GM18858 (cell line): ENCODE data around the gene ABO.
"Not testable (repeated sequence)": the region's sequence is repeated elsewhere in the genome, so short reads cannot be mapped to it uniquely, and the experiment has no call there.

Experiments
- ATAC-seq: cut with Tn5 transposase; IDR thresholded peaks from one replicate; pipeline ENCODE4 v1.9.1; 2021; ENCODE audit not compliant: unreplicated experiment

ABO gene

DNA sequence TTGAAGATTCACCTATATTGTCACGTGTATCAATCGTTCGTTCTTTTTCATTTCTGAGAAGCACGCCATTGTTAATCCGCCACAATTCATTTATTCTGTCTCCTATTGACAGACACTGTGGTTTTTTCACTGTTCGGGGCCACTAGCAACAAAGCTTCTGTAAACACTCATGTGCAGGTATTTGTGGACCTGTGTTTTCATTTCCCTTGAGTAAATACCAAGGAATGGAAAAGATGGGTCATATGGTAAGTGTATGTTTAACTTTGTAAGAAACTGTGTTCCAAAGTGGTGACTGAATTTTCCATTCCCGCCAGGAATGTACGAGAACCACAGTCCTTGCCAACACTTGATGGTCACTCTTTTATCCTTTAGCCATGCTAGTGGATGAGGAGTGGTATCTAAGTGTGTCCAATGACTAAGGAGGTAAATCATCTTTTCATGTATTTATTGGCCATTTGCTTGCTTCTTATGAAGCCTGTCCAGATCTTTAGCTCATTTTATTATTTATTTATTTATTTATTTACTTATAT is 10.7 kb downstream of the ABO start:
- ATAC-seq, result no peak

DNA sequence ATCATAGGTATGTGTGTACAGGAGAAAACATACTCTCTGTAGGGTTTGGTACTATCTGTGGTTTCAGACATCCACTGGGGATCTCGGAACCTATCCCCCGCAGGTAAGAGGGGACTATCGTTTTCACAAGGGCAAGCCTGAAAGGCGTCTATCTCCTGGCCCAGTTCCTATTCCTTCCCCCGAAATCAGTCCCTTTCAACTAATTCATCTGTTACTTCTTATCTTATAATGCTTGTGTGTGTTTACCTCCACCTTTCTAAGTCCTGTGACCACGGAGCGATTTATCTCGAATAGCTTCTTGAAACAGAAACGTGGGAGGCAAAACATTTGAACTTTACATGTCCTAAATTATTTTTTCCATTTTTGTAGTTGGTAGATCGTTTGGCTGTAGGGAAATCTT is 11.4 kb downstream of the ABO start:
- no peak for ATAC-seq

DNA sequence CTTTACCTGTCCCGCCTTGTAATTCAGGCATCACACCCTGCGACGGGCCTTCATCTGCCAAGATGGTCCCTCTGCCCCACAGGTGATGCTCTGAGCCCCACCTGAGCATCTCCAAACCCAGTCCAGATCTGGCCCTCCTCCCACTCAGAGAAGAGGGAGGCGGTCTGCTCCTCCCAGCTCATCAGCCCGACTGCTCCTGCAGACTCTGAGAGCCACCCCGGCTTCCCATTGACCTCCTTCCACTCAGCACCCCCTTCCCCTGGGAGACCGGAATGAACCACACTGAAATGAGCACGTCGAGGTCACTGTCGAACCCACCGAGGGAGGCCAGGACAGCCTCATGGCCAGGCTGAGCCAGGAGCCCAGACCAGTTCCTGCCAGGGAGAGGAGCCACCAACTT is 12.8 kb downstream of the ABO start:
- no peak for ATAC-seq

DNA sequence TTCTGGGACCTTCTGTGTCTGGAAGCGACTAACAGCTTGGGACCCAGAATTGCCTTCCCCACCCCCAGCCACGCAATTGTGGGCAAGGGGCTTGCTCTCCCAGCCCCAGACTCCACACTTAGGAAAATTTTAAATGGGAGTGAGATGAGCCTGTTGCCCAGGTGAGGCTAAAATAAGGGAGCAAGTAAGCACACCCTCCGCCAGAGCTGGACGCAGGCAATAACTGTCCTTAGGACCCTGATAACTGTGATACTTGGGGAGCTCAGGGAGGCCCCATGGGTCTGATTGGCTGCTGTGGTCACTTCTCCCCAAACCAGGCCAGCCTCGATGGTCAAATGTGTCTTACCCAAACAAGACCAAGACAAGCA is 13.3 kb downstream of the ABO start:
- ATAC-seq, result no peak

DNA sequence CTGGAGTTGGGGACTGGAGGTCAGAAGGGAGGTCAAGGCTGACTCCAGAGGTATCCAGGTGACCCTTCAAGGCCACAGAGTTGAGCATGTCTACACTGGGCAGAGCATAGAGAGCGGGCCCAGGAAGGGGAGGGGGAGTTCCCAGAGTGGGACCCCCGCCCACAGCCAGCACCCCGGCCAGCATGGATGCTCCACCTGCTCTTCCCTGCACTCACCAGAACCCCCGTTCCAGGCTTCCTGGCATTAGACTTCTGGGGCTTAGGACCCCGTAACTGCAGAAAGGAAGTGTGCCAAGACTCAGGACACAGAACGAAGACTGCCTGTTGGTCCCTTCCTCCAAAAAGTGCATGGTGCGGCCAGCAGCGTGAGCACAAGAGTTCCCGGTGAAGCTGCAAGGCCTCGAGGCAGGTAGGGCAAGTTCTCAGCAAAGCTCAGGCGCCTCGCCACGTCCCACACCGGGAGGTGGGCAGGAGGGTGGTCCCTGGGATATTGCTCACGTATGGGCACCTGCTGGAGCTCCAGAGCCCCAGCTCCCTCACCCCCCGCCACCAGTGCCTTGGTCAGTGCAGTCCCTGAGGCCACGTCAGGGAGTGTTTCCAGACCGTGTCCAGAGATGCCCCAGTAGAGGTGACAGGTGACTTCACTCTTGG is 13.8 kb downstream of the ABO start:
- ATAC-seq, result no peak

DNA sequence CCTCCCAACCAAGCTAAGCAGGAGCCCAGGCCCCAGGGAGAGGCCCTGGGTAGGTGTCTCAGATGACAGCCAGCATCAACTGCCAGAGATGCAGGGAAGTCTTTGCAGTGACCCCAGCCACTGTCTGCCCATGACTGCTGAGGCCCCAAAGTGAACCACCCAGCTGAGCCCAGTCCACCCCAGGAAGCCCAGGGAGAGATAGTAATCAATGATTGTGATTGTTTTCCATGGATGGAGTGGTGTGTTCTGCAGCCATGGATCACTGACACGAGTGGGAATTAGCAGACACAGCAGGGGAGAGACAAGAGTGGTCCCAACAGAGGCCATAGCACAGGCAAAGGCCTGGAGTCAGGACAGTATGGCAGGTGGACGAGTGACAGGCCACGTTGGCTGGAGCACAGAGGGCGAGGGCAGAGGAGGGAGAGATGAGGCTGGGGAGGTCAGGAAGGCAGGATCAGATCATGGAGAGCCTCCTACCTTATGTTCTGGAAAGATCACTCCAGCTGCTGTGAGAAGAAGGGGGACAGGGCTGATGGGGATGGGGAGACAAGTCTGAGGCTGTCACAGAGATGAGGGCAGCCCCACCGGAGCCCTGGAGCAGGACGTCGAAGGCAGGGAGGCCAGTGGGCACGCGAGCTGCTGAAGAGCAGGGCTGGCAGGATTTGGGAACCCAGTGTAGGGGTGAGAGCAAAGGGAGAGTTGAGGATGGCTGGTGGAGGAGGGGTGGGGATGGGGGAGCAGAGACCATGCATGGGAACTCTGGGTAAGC is 14.5 kb downstream of the ABO start:
- no peak for ATAC-seq

DNA sequence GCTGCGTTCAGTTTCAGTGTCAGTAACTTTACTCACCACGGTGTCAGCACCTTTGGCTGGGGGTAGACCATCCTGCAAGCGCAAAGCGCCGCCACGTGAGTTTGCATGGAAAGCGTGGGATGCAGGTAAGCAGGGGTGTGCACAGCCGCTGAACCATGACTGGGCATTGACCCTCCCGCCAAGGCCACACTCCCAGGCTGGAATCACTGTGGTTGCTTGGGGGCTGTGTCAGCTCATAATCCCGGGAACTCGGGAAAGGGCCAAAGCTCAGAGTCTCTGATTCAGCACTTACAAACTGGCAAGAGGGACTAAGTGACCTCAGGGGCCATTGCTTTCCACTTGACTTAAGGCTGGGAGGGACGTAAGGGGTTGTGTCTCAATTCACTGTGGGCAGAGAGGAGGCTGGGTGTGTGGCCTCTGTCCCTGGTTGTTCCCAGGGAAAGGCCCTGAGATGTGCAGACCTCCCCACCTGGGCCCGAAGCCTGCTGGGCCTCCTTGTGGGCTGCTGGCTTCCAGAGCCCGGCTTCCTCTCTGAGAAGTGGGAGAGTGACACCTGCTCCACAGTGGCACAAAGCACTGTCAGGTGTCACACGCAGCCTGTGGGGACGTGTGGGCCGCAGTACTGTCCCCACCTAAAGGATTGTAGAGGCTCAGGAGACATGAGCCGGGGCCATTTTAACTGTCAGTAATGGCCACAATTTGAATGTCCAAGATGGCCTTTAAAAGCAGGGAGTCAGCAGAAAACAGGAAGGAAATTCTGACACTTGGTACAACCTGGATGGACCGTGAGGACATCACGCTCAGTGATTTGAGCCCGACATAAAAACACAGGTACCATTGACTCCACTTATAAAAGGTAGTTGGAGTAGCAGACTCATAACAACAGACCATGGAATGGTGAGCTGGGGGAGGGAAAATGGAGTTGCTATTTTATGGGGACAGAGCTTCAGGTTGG is 16.7 kb downstream of the ABO start:
- no peak for ATAC-seq

DNA sequence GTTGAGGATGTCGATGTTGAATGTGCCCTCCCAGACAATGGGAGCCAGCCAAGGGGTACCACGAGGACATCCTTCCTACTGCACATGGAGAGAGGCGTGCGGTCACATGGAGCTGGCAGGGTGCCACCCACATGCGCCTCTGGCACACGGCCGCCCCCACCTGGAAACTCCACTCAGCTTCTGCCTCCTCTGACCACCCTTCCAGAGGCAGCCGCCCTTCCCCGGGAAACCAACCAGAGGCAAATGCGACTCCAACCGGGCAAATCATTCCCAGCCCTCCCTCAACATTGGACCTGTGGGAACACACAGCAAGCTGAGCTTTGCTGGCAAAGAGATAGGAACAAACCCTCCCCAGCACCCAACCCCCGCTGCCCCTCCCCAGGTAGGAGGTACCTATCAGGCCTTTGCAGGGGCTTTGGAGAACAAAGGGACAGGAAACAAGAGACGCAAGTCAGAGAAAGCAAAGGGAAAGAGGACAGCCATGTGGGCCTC is 17.5 kb downstream of the ABO start:
- ATAC-seq, result no peak

DNA sequence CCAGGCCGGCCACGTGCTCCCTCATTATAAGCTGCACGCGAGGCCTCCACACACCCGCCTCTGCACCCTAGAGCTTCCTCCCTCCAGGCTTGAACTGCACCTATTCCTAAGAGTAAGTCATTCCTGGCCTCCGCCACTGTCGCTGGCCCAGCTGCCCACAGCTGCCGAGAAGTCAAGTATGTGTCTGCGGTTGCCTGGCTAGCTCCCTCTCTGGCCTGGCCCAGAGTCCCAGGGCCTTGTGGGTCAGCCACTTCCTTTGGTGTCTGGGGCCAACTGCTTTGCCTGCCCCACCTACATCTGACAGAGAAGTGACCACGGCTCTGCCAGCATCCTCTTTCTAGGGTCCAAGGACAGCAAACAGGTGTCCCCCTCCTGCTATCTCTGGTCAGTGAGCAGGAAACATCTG is 18.3 kb downstream of the ABO start:
- ATAC-seq, result no peak

DNA sequence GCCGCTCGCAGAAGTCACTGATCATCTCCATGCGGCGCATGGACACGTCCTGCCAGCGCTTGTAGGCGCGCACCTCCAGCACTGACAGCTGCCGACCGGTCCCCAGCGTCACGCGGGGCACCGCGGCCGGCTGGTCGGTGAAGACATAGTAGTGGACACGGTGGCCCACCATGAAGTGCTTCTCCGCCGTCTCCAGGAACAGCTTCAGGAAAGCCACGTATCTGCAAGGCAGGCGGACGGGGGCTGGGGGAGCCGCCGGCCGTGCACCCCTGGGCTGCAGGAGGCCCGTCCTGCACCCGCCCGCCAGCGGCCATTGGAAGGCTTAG is 18.9 kb downstream of the ABO start:
- no peak for ATAC-seq

DNA sequence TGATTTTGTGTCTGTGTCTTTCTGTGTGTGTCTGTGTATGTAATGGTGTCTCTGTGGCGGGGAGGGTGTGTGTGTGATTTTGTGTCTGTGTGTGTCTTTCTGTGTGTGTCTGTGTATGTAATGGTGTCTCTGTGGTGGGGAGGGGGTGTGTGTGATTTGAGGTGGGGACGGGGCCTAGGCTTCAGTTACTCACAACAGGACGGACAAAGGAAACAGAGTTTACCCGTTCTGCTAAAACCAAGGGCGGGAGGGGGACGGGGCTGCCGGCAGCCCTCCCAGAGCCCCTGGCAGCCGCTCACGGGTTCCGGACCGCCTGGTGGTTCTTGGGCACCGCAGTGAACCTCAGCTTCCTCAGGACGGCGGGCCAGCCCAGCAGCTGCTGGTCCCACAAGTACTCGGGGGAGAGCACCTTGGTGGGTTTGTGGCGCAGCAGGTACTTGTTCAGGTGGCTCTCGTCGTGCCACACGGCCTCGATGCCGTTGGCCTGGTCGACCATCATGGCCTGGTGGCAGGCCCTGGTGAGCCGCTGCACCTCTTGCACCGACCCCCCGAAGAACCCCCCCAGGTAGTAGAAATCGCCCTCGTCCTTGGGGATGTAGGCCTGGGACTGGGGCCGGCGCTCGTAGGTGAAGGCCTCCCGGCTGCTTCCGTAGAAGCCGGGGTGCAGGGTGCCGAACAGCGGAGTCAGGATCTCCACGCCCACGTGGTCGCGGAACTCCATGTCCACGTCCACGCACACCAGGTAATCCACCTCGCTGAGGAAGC is 19.4 kb downstream of the ABO start:
- ATAC-seq, result no peak

DNA sequence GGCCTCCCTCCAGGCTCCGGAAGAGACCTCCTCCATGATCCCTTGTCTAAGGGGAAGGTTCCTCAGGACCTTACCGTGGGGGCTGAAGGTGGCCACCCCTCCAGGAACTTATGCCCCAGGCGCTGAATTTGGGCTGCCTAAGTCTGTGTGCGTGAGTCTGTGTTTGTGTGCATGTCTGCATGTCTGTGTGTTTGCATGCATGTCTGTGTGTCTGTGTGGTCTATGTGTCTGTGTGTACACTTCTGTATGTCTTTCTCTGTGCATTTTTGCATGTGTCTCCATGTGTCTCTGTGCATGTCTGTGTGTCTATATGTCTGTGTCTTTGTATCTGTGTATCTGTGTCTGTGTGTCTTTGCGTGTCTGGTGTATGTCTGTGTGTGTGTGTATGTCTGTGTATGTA is 20.5 kb downstream of the ABO start:
- ATAC-seq, result no peak

DNA sequence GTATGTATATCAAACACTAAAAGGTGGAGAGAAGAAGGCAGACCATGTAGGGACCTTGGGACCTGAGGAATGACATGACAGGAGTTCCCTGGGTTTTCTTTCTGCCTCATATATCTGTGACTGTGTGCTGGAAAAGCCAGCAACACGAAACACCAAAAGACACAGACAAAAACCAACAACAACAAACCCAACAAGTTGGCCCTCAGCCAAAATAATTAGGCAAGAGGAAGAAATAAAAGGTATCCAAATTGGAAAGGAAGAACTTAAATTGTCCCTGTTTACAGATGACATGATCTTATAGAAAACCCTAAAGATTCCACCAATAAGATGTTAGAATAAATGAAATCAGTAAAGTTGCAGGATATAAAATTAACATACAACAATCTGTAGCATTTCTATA is 21.7 kb downstream of the ABO start:
- ATAC-seq, result no peak

DNA sequence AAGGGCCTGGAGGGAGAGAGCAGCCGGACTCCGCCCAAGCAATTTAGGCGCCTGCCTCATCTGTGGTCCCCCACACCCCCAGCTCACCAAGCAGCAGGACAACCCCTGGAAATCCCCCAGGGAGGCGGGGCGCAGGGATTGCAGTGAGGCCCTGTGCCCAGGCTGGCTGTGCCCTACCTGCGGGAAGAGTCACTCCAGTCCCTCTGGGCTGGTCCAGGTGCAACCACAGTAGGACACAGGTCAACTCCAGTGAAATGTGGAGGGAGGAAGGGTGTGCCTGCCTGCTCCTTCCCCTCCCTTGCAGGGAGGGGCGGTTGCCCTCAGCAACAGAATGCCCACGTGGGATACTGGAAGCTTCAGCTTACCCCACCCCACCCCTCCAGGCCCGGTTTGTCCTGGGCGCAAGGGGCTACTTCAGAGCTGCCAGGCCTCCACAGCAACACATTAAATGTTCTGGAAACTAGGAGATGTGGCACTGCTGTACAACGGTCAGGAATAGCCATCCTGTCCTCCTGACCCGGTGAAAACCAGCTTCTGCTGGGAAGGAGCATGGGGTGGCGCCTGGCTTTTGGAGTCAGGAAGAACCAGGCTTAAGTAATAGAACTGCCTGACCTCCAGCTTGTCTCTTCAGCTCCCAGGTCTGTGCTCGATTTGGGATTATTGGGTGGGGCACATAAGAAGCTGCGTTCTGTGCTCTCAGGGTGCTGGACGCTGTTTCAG is 22.5 kb downstream of the ABO start:
- no peak for ATAC-seq

DNA sequence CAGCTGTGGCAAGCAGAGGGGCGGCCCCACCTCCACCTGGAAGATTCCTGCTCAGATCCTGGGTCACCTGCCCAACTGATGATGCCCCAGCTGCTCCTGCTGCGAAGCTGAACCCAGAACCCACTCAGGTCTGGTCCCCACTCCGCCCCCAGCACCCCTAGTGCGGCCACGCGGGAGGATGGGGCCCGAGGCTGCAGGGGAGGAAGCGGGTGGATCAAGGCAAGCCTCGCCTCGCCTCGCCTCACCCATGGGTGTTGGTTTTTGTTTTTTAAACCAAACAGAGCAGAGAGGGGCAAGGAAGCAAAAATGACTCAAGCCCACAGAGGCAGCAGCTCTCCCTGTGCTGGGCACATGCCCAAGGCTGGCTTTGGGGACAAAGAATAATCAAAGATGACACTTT is 23.2 kb downstream of the ABO start:
- no peak for ATAC-seq

DNA sequence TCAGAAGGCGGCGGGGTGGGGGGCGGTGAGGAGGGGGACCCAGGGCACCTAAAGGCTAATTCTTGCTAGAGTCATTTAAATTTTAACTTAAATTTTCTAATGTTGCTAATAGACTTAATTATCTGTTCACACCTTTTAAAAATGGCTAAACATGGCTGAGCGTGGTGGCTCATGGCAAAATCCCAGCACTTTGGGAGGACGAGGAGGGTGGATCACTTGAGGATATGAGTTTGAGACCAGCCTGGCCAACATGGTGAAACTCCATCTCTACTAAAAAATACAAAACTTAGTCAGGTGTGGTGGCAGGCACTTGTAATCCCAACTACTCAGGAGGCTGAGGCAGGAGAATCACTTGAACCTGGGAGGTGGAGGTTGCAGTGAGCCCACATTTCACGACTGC is 23.8 kb downstream of the ABO start:
- not testable (repeated sequence) for ATAC-seq

DNA sequence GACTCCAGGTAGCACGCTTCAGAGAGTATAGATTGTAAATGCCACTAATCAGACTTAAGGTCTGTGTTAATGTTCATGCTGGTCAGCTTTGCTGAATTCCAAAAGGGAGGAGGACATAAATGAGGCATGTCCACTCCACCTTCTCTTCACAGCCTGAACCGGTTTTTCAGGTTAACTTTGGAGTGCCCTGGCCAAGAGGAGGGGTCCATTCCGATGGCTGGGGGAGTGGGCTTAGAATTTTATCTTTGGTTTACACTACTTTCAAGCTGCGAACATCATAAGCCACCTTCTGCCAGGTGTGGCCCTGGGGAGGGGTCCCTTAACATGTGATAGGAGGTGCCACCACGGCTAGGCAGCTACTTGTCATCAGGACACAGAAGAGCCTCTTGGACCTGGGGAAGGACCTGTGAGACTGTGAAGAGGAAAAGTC is 24.2 kb downstream of the ABO start:
- no peak for ATAC-seq

DNA sequence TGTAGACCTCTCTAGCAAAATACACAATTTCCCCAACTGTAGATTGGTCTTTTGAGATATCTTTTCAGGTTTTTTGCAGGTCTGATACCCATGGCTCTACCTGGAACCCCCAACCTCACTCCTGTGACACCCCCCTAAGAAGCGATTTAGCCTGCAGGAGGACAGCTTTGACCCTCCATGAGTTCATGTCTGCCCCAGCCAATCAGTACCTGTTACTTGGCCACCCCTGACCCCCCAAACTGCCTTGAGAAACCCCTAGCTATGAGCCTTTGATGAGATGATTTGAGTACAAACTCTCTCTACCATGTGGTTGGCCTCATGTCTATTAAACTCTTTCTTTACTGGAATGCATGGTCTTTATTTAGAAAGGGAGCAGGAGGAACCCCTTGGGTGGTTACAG is 25.7 kb downstream of the ABO start:
- ATAC-seq, result no peak

DNA sequence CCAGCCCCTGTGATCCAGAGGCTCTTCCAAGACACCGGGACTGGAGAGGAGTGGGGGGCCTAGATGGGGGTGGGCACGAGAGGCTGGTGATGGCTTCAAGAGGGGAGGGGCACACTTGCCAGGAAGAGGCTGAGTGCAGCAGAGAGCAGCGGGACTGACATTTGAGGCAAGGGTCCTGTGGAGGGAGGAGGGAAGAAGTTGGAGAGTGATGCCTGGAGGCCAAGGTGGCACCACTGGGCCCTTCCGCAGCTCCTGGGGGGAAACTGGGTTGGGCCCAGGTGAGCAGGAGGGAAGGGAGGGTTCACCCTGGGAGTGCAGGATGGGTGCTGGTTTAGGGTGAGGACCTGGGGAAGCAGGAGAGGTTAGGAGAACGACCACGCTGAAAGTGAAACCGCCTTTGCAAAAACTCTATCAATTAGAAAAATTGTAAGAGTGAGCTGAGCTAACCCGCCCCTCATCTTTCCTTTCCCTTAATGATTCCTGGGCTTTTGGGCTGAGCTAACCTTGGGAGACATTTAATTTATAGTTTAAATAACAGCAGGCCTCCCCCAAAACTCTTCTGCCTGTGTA is 26.2 kb downstream of the ABO start:
- ATAC-seq, result no peak

DNA sequence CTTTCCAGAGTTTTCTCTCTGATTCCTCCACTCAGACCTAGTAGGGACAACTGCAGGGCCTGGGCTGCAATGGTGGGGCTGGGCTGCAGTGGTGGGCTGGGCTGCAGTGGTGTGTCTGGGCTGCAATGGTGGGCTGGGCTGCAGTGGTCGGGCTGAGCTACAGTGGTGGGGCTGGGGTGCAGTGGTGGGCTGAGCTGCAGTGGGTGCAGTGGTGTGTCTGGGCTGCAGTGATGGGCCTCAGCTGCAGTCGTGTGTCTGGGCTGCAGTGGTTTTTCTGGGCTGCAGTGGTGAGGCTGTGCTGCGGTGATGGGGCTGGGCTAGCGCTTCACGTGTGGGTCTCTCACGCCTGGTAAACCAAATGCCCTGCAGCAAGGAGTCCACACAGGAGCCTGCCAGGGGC is 27.4 kb downstream of the ABO start:
- no peak for ATAC-seq
